Naive B cell (primary cell): ENCODE results near the gene KLF17. TPM values are rescaled to one million over a fixed set of nuclear protein-coding genes. Genes with fewer than 3 reads are reported as not detected.

ENCODE experiments used
- polyA plus RNA-seq, 6 donors: library from polyadenylated mRNA; unstranded; fragments of 300-500 nt; fragmentation: Illumina TruSeq; gene quantifications; one replicate each; pipeline ENCODE4 v1.2.3, GENCODE V29; 2021; ENCODE audit warnings: low read depth in 6 of 6

Gene KLF17
- polyA plus RNA-seq, 6 donors from 2014 or later: not detected

Other genes starting within 250 kb of the KLF17 start
- not detected for gene ARTN, start 185.0 kb upstream of the KLF17 start, polyA plus RNA-seq
- 10 to 100 TPM in 4 of 6 donors, 1 to 10 TPM in 2; 7.8 to 31.9 (median 10.2) TPM for gene IPO13, start 171.9 kb upstream of the KLF17 start, polyA plus RNA-seq
- 10 to 100 TPM; 23.4 to 58.5 (median 30.9) TPM for gene DPH2, start 148.8 kb upstream of the KLF17 start, polyA plus RNA-seq
- gene ATP6V0B, start 143.9 kb upstream of the KLF17 start, polyA plus RNA-seq: 100 to 1,000 TPM; 264 to 432 (median 286) TPM
- gene B4GALT2, start 139.6 kb upstream of the KLF17 start, polyA plus RNA-seq: 1 to 10 TPM in 1 of 6 donors, under 1 TPM in 4, not detected in 1; 0.16 to 1.6 (median 0.37) TPM
- gene CCDC24, start 127.2 kb upstream of the KLF17 start, polyA plus RNA-seq: 1 to 10 TPM in 5 of 6 donors, under 1 TPM in 1; 0.89 to 4.0 (median 2.0) TPM
- gene SLC6A9, start 87.4 kb upstream of the KLF17 start, polyA plus RNA-seq: not detected
- not detected for gene KLF18, start 22.8 kb downstream of the KLF17 start, polyA plus RNA-seq
- gene DMAP1, start 94.7 kb downstream of the KLF17 start, polyA plus RNA-seq: 10 to 100 TPM; 22.8 to 38.3 (median 33.8) TPM
- gene ERI3, start 236.4 kb downstream of the KLF17 start, polyA plus RNA-seq: 10 to 100 TPM; 42.3 to 69.2 (median 47.9) TPM